ENCODE results near the gene MAML3. TPM values are rescaled to one million over a fixed set of nuclear protein-coding genes. Genes with fewer than 3 reads are reported as not detected.

MAML3 gene
- total RNA-seq, 2 experiments from 2014 or later = 4.0 to 4.1 TPM

GRCh38 chr4:140018931-140019618 is 134.9 kb downstream of the MAML3 start:
- no peaks in the 10 kb centered on the region for H3K36me3 Mint-ChIP-seq (ENCODE audit: low read depth)
- H3K27me3 Mint-ChIP-seq (ENCODE audit: low read depth) = peaks cover 4% of the 10 kb centered on the region
- ChIA-PET CTCF (interaction anchor here (1.0 to 1.9 kb wide), 2 partner anchors 133 to 234 kb away, joined by 3 to 7 read pairs; no protein-coding TSS in a partner anchor), POLR2A (no interaction called here)
- H3K27ac Mint-ChIP-seq = no peak overlapping the region
- ATAC-seq (no peak), DNase-seq (no peak)
- no peaks in the 10 kb centered on the region for H3K4me1 Mint-ChIP-seq (ENCODE audit: low read depth)
- H3K4me3 Mint-ChIP-seq = no peak overlapping the region
- H3K9me3 Mint-ChIP-seq (ENCODE audit: insufficient read depth) = no peaks in the 10 kb centered on the region

- H3K4me3 Mint-ChIP-seq = no peak overlapping the region
- CTCF ChIA-PET = interaction anchor here (1.2 to 3.9 kb wide), 8 partner anchors 23 to 346 kb away, joined by 3 to 52 read pairs (median 4); no protein-coding TSS in a partner anchor
- no peak for ATAC-seq
- POLR2A ChIA-PET = no interaction called here
- peaks cover 7% of the 10 kb centered on the region for H3K27me3 Mint-ChIP-seq (ENCODE audit: low read depth)
- no peaks in the 10 kb centered on the region for H3K9me3 Mint-ChIP-seq (ENCODE audit: insufficient read depth)
- no peaks in the 10 kb centered on the region for H3K36me3 Mint-ChIP-seq (ENCODE audit: low read depth)
- peaks cover 8% of the 10 kb centered on the region for H3K4me1 Mint-ChIP-seq (ENCODE audit: low read depth)
- DNase-seq = no peak
- no peak overlapping the region for H3K27ac Mint-ChIP-seq
These were observed 139.7 kb downstream of the MAML3 start for GRCh38 chr4:140014284-140014683.

- H3K27ac Mint-ChIP-seq = no peak overlapping the region
- DNase-seq = peak; percentile 71
- ATAC-seq = peak; percentile 97
- POLR2A ChIA-PET = interaction anchor here (0.8 to 1.1 kb wide), 2 partner anchors 39 to 83 kb away, joined by 3 read pairs; no protein-coding TSS in a partner anchor
- no peaks in the 10 kb centered on the region for H3K36me3 Mint-ChIP-seq (ENCODE audit: low read depth)
- H3K27me3 Mint-ChIP-seq (ENCODE audit: low read depth) = peaks cover 7% of the 10 kb centered on the region
- H3K4me1 Mint-ChIP-seq (ENCODE audit: low read depth) = peaks cover 8% of the 10 kb centered on the region
- no peaks in the 10 kb centered on the region for H3K9me3 Mint-ChIP-seq (ENCODE audit: insufficient read depth)
- no peak overlapping the region for H3K4me3 Mint-ChIP-seq
- CTCF ChIA-PET = interaction anchor here (0.7 to 3.9 kb wide), 32 partner anchors 7 to 597 kb away, joined by 3 to 52 read pairs (median 4); no protein-coding TSS in a partner anchor
These were observed 141.1 kb downstream of the MAML3 start for GRCh38 chr4:140012688-140013486.

GRCh38 chr4:140005699-140006098 is 148.3 kb downstream of the MAML3 start:
- no peaks in the 10 kb centered on the region for H3K9me3 Mint-ChIP-seq (ENCODE audit: insufficient read depth)
- CTCF ChIA-PET = interaction anchor here (1.0 kb wide), 1 partner anchor 8 kb away, joined by 3 read pairs; no protein-coding TSS in a partner anchor
- POLR2A ChIA-PET = no interaction called here
- ATAC-seq = no peak
- no peak overlapping the region for H3K27ac Mint-ChIP-seq
- H3K36me3 Mint-ChIP-seq (ENCODE audit: low read depth) = no peaks in the 10 kb centered on the region
- H3K4me1 Mint-ChIP-seq (ENCODE audit: low read depth) = no peaks in the 10 kb centered on the region
- no peak for DNase-seq
- H3K27me3 Mint-ChIP-seq (ENCODE audit: low read depth) = peaks cover 3% of the 10 kb centered on the region
- H3K4me3 Mint-ChIP-seq = no peak overlapping the region

GRCh38 chr4:140004922-140005627 is 148.9 kb downstream of the MAML3 start:
- ATAC-seq (no peak), DNase-seq (no peak)
- Mint-ChIP-seq H3K27ac (no peak overlapping the region), H3K36me3 (ENCODE audit: low read depth) (no peaks in the 10 kb centered on the region), H3K4me3 (no peak overlapping the region), H3K9me3 (ENCODE audit: insufficient read depth) (no peaks in the 10 kb centered on the region), H3K4me1 (ENCODE audit: low read depth) (no peaks in the 10 kb centered on the region), H3K27me3 (ENCODE audit: low read depth) (peaks cover 3% of the 10 kb centered on the region)
- ChIA-PET CTCF (interaction anchor here (1.0 kb wide), 1 partner anchor 8 kb away, joined by 3 read pairs; no protein-coding TSS in a partner anchor), POLR2A (no interaction called here)

GRCh38 chr4:140004549-140004895 is 149.5 kb downstream of the MAML3 start:
- ChIA-PET CTCF (no interaction called here), POLR2A (no interaction called here)
- DNase-seq (no peak), ATAC-seq (no peak)
- H3K4me1 Mint-ChIP-seq (ENCODE audit: low read depth) = no peaks in the 10 kb centered on the region
- no peaks in the 10 kb centered on the region for H3K36me3 Mint-ChIP-seq (ENCODE audit: low read depth)
- no peak overlapping the region for H3K27ac Mint-ChIP-seq
- H3K9me3 Mint-ChIP-seq (ENCODE audit: insufficient read depth) = no peaks in the 10 kb centered on the region
- no peak overlapping the region for H3K4me3 Mint-ChIP-seq
- H3K27me3 Mint-ChIP-seq (ENCODE audit: low read depth) = peaks cover 3% of the 10 kb centered on the region

GRCh38 chr4:140003876-140004548 is 150.0 kb downstream of the MAML3 start:
- H3K4me1 Mint-ChIP-seq (ENCODE audit: low read depth) = no peaks in the 10 kb centered on the region
- H3K27ac Mint-ChIP-seq = no peak overlapping the region
- peaks cover 3% of the 10 kb centered on the region for H3K27me3 Mint-ChIP-seq (ENCODE audit: low read depth)
- no peak overlapping the region for H3K4me3 Mint-ChIP-seq
- CTCF ChIA-PET = interaction anchor here (1.2 kb wide), 1 partner anchor 8 kb away, joined by 3 read pairs; no protein-coding TSS in a partner anchor
- POLR2A ChIA-PET = no interaction called here
- ATAC-seq (no peak), DNase-seq (no peak)
- no peaks in the 10 kb centered on the region for H3K9me3 Mint-ChIP-seq (ENCODE audit: insufficient read depth)
- H3K36me3 Mint-ChIP-seq (ENCODE audit: low read depth) = no peaks in the 10 kb centered on the region

GRCh38 chr4:140000232-140000631 is 153.8 kb downstream of the MAML3 start:
- CTCF ChIA-PET = no interaction called here
- Mint-ChIP-seq H3K27ac (no peak overlapping the region), H3K36me3 (ENCODE audit: low read depth) (no peaks in the 10 kb centered on the region), H3K4me1 (ENCODE audit: low read depth) (no peaks in the 10 kb centered on the region), H3K9me3 (ENCODE audit: insufficient read depth) (peaks cover 5% of the 10 kb centered on the region), H3K27me3 (ENCODE audit: low read depth) (peaks cover 5% of the 10 kb centered on the region), H3K4me3 (no peak overlapping the region)
- POLR2A ChIA-PET = no interaction called here
- ATAC-seq (no peak), DNase-seq (no peak)

GRCh38 chr4:139988863-139989765 is 164.9 kb downstream of the MAML3 start:
- POLR2A ChIA-PET = no interaction called here
- Mint-ChIP-seq H3K4me1 (ENCODE audit: low read depth) (peaks cover 4% of the 10 kb centered on the region), H3K4me3 (no peak overlapping the region), H3K36me3 (ENCODE audit: low read depth) (no peaks in the 10 kb centered on the region), H3K9me3 (ENCODE audit: insufficient read depth) (no peaks in the 10 kb centered on the region), H3K27ac (no peak overlapping the region), H3K27me3 (ENCODE audit: low read depth) (no peaks in the 10 kb centered on the region)
- CTCF ChIA-PET = interaction anchor here (0.8 kb wide), 1 partner anchor 19 kb away, joined by 3 read pairs; no protein-coding TSS in a partner anchor
- DNase-seq (no peak), ATAC-seq (no peak)

GRCh38 chr4:139987502-139987850 is 166.5 kb downstream of the MAML3 start:
- H3K4me3 Mint-ChIP-seq = no peak overlapping the region
- CTCF ChIA-PET = no interaction called here
- no peaks in the 10 kb centered on the region for H3K9me3 Mint-ChIP-seq (ENCODE audit: insufficient read depth)
- ATAC-seq = no peak
- no peaks in the 10 kb centered on the region for H3K36me3 Mint-ChIP-seq (ENCODE audit: low read depth)
- DNase-seq = no peak
- POLR2A ChIA-PET = no interaction called here
- peaks cover 4% of the 10 kb centered on the region for H3K4me1 Mint-ChIP-seq (ENCODE audit: low read depth)
- H3K27ac Mint-ChIP-seq = no peak overlapping the region
- no peaks in the 10 kb centered on the region for H3K27me3 Mint-ChIP-seq (ENCODE audit: low read depth)

All from activated CD8-positive, alpha-beta T cell treated with anti-CD3 and anti-CD28 coated beads, Interleukin-2, amount 10 ng/mL, durations not matched to agents 7 days and 5 days (primary cell).